Bronchial epithelial cell (primary cell): ENCODE data around the gene CALM3. TPM values are rescaled to one million over a fixed set of nuclear protein-coding genes. Genes with fewer than 3 reads are reported as not detected.

ENCODE experiments used
- DNase-seq: peaks from one replicate; pipeline ENCODE4 v3.0.0-alpha.2; 2010; ENCODE audit warnings: low read depth
- FAIRE-seq: peaks from 2 replicates; lab custom pipeline; 2011; peaks lifted over from hg19 to GRCh38; lab: Jason Lieb, UNC
- H3K27me3 ChIP-seq: 2 replicates; pipeline ENCODE4 v1.5.1; 2011; ENCODE audit warnings: low read length; ENCODE audit not compliant: control insufficient read depth, insufficient read depth
- H3K36me3 ChIP-seq: 2 replicates; pipeline ENCODE4 v1.5.1; 2011; ENCODE audit warnings: low read length; ENCODE audit not compliant: control insufficient read depth, insufficient read depth
- H3K4me3 ChIP-seq: 2 replicates; pipeline ENCODE4 v1.5.1; 2011; ENCODE audit warnings: mild to moderate bottlenecking, low read depth, low read length, control low read depth
- total RNA-seq: library from RNA; depleted of rRNA; stranded (reverse); fragments of >200 nt; gene quantifications from 2 replicates; pipeline ENCODE4 v1.2.1, GENCODE V29; 2014
- TF ChIP-seq, protein P1 (sequence below): IDR thresholded peaks from 2 replicates; pipeline ENCODE4 v1.5.1; 2011; ENCODE audit warnings: mild to moderate bottlenecking, moderate library complexity, low read length, control low read depth, inconsistent platforms; ENCODE audit not compliant: insufficient read depth, severe bottlenecking

CALM3 gene
- total RNA-seq, 1 donor from 2014 or later: 79.8 TPM

GRCh38 chr19:46614114-46614722 lies 13.1 kb downstream of the CALM3 start:
- TF ChIP-seq, protein P1, sequence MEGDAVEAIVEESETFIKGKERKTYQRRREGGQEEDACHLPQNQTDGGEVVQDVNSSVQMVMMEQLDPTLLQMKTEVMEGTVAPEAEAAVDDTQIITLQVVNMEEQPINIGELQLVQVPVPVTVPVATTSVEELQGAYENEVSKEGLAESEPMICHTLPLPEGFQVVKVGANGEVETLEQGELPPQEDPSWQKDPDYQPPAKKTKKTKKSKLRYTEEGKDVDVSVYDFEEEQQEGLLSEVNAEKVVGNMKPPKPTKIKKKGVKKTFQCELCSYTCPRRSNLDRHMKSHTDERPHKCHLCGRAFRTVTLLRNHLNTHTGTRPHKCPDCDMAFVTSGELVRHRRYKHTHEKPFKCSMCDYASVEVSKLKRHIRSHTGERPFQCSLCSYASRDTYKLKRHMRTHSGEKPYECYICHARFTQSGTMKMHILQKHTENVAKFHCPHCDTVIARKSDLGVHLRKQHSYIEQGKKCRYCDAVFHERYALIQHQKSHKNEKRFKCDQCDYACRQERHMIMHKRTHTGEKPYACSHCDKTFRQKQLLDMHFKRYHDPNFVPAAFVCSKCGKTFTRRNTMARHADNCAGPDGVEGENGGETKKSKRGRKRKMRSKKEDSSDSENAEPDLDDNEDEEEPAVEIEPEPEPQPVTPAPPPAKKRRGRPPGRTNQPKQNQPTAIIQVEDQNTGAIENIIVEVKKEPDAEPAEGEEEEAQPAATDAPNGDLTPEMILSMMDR: peak; percentile 84
- no peak for FAIRE-seq
- peaks cover 9% of the 10 kb centered on the region for H3K36me3 ChIP-seq
- H3K27me3 ChIP-seq: no peaks in the 10 kb centered on the region
- peak; percentile 52 for DNase-seq
- no peak overlapping the region for H3K4me3 ChIP-seq

GRCh38 chr19:46615966-46616365 lies 14.8 kb downstream of the CALM3 start:
- Histone ChIP-seq H3K4me3 (no peak overlapping the region), H3K36me3 (no peaks in the 10 kb centered on the region), H3K27me3 (peaks cover 2% of the 10 kb centered on the region)
- no peak for FAIRE-seq
- no peak for DNase-seq
- TF ChIP-seq, protein P1: no peak

- DNase-seq (peak; percentile 40), FAIRE-seq (no peak)
- H3K27me3 ChIP-seq: peaks cover 5% of the 10 kb centered on the region
- H3K4me3 ChIP-seq: no peak overlapping the region
- no peaks in the 10 kb centered on the region for H3K36me3 ChIP-seq
- TF ChIP-seq, protein P1: peak; percentile 87
Observed at GRCh38 chr19:46616631-46617322, 15.6 kb downstream of the CALM3 start.

- peaks cover 5% of the 10 kb centered on the region for H3K27me3 ChIP-seq
- TF ChIP-seq, protein P1: no peak
- FAIRE-seq (no peak), DNase-seq (no peak)
- no peaks in the 10 kb centered on the region for H3K36me3 ChIP-seq
- no peak overlapping the region for H3K4me3 ChIP-seq
Observed at GRCh38 chr19:46617601-46618000, 16.5 kb downstream of the CALM3 start.

DNA sequence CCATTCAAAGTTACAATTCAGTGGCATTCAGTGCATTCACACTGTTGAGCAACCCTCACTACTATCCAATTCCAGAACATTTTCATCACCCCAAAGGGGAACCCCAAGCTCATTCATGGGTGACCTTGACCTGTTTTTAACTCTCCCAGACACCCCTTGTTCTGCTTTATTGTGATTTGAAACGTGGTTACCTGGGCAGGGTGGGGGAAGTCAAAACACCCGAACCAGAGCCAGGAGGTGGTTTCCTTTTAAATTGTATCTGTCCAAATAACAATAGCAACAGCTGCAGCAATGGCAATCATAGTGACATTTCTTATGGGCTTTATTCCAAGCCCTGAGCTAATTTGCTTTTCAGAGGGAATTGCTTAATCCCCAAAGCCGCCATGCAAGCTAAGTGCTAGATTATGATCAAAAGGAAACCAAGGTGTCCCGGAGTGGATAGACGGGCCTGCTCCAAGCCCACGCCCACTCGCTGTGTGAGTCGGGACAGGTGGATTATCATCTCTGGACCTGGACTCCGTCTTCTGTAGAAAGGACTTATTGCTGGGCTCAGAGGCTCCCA lies 17.6 kb downstream of the CALM3 start:
- Histone ChIP-seq H3K36me3 (no peaks in the 10 kb centered on the region), H3K27me3 (peaks cover 5% of the 10 kb centered on the region), H3K4me3 (no peak overlapping the region)
- DNase-seq (no peak), FAIRE-seq (no peak)
- TF ChIP-seq, protein P1: no peak
